Measurements from ENCODE around the gene JAKMIP3. TPM values are rescaled to one million over a fixed set of nuclear protein-coding genes. Genes with fewer than 3 reads are reported as not detected.

The JAKMIP3 gene
- total RNA-seq, 1 donor from 2014 or later: not detected

DNA sequence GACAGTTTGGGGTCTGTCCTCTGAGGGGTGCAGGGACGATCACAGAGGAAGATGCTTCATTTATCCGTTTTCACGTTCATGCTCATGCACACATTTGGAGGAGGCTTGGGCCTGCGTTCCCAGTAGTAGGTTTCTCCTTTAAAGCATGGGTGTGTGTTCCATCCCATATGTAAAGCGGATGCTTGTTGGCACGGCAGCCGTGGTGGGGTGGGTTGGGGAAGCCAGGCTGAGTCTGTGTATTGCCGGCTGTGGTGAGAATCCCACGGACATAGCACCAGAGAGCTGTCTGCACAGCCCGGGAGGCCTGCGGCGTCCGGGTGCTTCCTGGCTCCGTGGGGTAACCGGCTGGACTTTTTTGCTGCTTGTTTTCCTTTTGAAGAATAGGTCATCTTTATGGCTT is 440 bp downstream of the JAKMIP3 start:
- Histone ChIP-seq H3K4me1 (no peaks in the 10 kb centered on the region), H3K27me3 (no peaks in the 10 kb centered on the region), H3K36me3 (no peaks in the 10 kb centered on the region), H3K27ac (no peak overlapping the region), H3K9me3 (no peaks in the 10 kb centered on the region), H3K4me3 (peak overlapping the region; percentile 64 to 70)
- intact Hi-C loops (cut with DNase I): no loop called here
- no peak for DNase-seq (ENCODE audit: low spot score in 2 of 2)
- TF ChIP-seq, protein P1, sequence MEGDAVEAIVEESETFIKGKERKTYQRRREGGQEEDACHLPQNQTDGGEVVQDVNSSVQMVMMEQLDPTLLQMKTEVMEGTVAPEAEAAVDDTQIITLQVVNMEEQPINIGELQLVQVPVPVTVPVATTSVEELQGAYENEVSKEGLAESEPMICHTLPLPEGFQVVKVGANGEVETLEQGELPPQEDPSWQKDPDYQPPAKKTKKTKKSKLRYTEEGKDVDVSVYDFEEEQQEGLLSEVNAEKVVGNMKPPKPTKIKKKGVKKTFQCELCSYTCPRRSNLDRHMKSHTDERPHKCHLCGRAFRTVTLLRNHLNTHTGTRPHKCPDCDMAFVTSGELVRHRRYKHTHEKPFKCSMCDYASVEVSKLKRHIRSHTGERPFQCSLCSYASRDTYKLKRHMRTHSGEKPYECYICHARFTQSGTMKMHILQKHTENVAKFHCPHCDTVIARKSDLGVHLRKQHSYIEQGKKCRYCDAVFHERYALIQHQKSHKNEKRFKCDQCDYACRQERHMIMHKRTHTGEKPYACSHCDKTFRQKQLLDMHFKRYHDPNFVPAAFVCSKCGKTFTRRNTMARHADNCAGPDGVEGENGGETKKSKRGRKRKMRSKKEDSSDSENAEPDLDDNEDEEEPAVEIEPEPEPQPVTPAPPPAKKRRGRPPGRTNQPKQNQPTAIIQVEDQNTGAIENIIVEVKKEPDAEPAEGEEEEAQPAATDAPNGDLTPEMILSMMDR (IDR thresholded peaks at IDR 0.05): no peak

DNA sequence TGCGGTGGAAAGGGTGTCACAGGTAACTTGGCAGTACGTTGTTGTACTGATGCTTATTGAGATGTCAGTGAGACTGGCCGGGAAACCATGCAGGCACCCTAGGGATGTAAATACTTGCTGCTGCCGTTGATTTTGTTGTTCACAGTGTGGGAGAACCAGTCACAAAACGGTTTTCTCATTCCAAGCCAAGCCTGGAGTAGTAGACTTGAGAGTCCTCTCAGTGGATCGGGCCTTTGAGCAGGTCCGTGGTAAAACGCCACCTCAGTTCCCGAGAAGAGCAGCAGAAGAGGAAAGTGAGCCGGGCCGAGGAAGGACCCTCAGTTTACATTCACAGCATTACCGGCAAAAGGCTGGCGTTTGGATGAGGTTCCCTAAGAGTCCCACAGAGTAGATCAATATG is 1.1 kb downstream of the JAKMIP3 start:
- Histone ChIP-seq H3K27ac (no peak overlapping the region), H3K27me3 (no peaks in the 10 kb centered on the region), H3K4me3 (no peak overlapping the region), H3K9me3 (no peaks in the 10 kb centered on the region), H3K36me3 (no peaks in the 10 kb centered on the region), H3K4me1 (no peaks in the 10 kb centered on the region)
- TF ChIP-seq, protein P1 (IDR thresholded peaks at IDR 0.05): no peak
- DNase-seq (ENCODE audit: low spot score in 2 of 2): no peak
- intact Hi-C loops (cut with DNase I): no loop called here

DNA sequence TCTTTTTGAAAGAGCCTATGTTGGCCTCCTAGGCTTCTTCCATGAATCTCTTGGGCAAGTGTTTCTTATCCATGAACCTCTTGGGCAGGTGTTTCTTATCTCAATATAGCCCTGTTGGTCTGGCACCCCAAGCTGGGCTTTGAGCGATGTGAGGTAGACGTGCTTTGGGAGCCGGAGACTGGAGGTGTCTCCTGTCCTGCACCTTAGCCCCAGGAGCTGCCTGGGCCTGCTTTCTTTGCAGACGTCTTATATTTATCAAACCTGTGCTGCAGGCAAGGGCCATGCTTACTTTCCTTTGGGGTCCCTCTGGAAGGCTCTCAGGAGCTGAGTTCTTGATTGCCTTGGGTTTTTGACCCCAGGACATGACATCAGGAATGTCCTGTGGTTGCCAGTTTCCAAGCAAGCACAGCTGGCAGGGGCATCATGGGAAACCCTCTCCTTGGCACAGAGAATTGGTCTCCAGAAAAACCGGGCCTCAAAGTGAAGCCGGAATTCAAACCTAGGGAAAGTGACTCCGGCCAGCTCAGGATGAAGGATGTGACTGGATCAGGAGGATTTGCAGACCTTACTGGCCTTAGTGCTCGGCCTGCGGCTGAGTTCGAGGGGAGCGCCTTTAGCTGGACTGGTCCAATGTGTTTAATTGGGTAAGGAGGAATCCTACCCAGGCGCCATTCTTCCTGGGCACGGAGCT is 2.8 kb downstream of the JAKMIP3 start:
- no peak for DNase-seq (ENCODE audit: low spot score in 2 of 2)
- no peaks in the 10 kb centered on the region for H3K4me1 ChIP-seq
- intact Hi-C loops (cut with DNase I): no loop called here
- TF ChIP-seq, protein P1 (IDR thresholded peaks at IDR 0.05): no peak
- H3K27ac ChIP-seq: no peak overlapping the region
- H3K4me3 ChIP-seq: no peak overlapping the region
- H3K9me3 ChIP-seq: peaks cover 0 to 7% of the 10 kb centered on the region in 2 donors
- no peaks in the 10 kb centered on the region for H3K27me3 ChIP-seq
- H3K36me3 ChIP-seq: no peaks in the 10 kb centered on the region

DNA sequence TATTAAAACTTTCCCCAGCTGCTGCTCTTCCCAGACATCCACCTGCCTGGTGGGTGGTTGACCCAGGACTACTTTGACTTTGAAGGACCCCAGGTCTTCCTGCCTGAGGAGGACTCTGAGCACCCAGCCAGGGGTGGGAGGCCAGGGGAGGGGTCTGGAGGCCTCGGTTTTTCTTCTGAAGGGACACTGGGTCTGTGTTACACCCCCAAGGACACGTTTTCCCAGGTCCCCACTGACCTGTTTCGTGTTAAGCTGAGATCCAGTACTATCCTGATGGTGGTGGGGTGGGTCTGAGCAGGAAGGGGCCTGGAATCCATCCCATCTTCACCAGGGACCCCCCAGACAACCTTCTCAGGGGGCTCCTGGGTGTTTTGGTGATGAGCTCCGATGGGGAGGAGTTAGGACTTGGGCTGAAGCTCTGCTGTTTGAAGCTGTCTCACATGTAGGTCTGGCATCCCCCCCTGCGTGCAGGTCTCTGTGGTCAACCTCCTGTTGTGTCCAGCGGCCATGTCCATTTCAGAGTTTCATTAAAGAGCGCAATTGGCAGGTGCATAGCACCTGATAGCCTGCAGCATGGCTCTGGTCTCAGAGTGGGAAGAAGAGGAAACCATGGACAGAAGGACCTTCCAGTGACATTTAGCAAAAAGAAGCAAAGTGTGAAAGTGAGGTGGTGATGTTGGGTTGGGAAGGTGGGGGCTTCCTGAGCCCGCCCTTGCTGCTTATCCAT is 3.5 kb downstream of the JAKMIP3 start:
- no peak overlapping the region for H3K27ac ChIP-seq
- TF ChIP-seq, protein P1 (IDR thresholded peaks at IDR 0.05): no peak
- no peaks in the 10 kb centered on the region for H3K27me3 ChIP-seq
- H3K9me3 ChIP-seq: peaks cover 0 to 7% of the 10 kb centered on the region in 2 donors
- intact Hi-C loops (cut with DNase I): no loop called here
- no peaks in the 10 kb centered on the region for H3K4me1 ChIP-seq
- no peak overlapping the region for H3K4me3 ChIP-seq
- no peak for DNase-seq (ENCODE audit: low spot score in 2 of 2)
- no peaks in the 10 kb centered on the region for H3K36me3 ChIP-seq

DNA sequence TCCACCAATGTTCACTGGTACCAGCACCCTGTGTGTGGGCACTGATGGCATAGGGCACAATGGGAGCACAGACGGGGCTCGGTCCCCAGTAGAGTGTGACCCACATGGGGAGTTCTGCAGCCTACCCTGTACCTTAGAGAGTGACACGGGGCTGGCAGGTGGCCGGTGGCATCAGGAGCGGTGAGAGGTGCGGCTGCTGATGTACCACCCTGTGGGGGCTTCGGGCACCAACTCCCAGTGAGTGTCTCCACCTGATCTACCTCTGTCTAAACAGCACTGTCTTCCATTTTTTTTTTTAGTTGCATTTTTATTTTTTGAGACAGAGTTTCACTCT is 4.1 kb downstream of the JAKMIP3 start:
- H3K9me3 ChIP-seq: peaks cover 0 to 7% of the 10 kb centered on the region in 2 donors
- no peak overlapping the region for H3K27ac ChIP-seq
- no peak overlapping the region for H3K4me3 ChIP-seq
- intact Hi-C loops (cut with DNase I): no loop called here
- no peak for DNase-seq (ENCODE audit: low spot score in 2 of 2)
- H3K36me3 ChIP-seq: no peaks in the 10 kb centered on the region
- TF ChIP-seq, protein P1 (IDR thresholded peaks at IDR 0.05): no peak
- no peaks in the 10 kb centered on the region for H3K27me3 ChIP-seq
- H3K4me1 ChIP-seq: no peaks in the 10 kb centered on the region
